GM13976 (cell line): Measurements from ENCODE around the gene HSD17B8.
"Not testable (repeated sequence)": the region's sequence is repeated elsewhere in the genome, so short reads cannot be mapped to it uniquely, and the experiment has no call there.

Experiments used
- DNase-seq: peaks from one replicate; pipeline ENCODE4 v3.0.0; 2012; ENCODE audit warnings: low spot score
- CTCF ChIP-seq: IDR thresholded peaks from 2 replicates; pipeline ENCODE4 v1.5.1; 2012; ENCODE audit warnings: borderline replicate concordance, mild to moderate bottlenecking; ENCODE audit not compliant: insufficient read depth; ENCODE audit errors: extremely low read depth, missing control alignments, control extremely low read depth
- in situ Hi-C: fragments of 300-500 bp; cut with MboI; formaldehyde crosslinking; loops from one replicate; pipeline ENCODE4 v1.12.0; 2022; ENCODE audit warnings: low sequenced_read_pairs, mixed read lengths, inconsistent platforms; ENCODE audit not compliant: unreplicated experiment

Gene HSD17B8

DNA sequence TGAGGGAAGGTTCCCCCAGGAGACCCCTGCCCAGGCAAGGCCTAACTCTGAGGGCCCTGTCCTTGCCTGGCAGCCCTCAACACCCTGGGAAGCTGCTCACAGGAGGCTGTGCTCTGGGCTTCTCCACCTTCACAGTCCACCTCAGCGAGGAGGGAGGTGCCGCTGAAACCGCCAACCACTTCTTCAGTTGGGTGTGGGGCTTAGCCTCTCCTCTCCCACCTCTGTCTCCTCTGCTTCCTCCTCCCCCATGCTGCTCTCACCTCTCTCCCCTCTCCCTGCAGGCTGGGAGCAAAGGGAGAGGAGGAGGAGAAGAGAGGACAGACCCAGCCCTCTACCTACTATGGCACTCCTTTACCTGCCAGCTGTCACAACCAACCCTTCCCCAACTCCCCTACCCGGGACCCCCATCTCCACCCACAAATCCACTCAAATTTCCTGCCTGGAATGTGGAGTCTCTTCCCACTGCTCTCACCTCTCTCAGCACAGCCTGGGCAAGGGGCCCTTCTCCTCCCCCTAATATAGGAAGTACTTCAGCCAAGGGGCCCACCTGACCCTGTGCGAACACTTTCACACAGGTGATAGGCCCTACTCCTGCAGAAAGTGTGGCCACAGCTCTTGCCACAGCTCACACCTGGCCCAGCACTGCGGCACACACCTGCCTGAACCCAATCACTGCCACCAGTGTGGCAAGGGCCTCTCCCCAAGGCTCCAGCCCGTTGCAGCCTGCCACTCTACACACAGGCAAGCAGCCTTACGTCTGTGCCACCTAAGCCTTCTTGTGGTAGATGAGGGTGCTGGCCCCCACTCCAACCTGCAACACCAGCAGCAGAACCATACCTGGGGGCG is 11.0 kb downstream of the HSD17B8 start:
- TF ChIP-seq CTCF: no peak
- in situ Hi-C loops: no loop called here

GRCh38 chr6:33216117-33216649 is 11.7 kb downstream of the HSD17B8 start:
- TF ChIP-seq CTCF: no peak
- in situ Hi-C loops: no loop called here
- DNase-seq: peak; percentile 10

More for the DNA sequence above, 11.0 kb downstream of the HSD17B8 start:
- peak; percentile 22 for DNase-seq

DNA sequence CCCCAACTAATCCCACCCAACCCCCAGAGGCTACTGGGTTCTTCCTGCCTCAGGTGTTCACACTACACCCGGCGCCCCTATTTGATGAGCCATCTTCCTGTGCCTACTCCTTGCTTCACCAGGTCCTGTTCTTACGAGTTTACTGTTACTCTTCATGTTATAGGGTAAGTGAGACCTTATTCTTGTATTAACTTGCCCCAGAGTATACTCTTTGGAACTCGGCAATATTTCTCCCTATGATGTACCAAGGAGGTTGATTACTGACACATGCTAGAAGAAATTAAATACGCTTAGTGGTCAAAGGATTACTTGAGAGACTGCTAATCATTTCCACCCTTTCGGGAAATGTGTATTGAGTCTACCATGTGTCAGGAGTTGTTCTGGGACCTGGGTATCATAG is 12.8 kb downstream of the HSD17B8 start:
- in situ Hi-C loops: no loop called here
- no peak for TF ChIP-seq CTCF
- DNase-seq: peak; percentile 1

DNA sequence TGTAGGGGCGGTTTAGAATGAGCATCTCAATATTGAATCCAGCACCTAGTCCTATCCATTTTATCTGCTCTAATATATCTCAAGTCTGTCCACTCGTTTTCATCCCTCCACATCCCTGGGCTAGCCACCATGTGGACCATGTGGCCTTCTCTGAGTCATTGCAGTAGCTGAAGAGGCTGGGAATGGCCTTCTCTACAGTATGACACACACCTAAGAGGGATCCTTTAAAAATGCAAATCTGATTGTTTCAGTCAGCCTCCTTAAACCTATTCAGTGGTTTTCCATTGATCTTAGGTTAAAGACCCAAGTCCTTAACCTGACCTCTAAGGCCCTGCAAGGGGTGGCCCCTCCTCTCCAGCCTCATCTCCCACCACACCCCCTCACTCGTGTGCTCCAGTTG is 13.2 kb downstream of the HSD17B8 start:
- peak; percentile 3 for DNase-seq
- in situ Hi-C loops: no loop called here

DNA sequence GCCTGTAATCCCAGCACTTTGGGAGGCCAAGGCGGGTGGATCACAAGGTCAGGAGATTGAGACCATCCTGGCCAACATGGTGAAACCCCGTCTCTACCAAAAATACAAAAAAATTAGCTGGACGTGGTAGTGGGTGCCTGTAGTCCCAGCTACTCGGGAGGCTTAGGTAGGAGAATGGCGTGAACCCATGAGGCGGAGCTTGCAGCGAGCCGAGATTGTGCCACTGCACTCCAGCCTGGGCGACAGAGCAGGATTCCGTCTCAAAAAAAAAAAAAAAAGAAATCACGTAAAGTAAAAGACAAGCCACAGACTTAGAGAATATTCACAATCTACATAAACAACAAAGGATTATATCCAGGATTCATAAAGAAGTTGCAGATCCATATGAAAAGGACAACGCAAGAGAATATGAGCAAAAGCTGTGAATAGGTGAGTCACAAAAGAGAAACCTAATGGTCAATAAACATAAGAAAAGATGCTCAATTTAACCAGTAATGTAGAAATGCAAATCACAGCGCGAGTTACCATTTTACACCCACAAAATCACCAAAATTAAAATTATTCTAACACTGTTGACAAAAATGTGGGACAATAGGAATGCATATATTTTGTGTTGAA is 22.2 kb downstream of the HSD17B8 start:
- not testable (repeated sequence) for DNase-seq
- in situ Hi-C loops: loop anchor here (25.0 kb wide), 1 partner anchor 214 kb away; the partner anchor contains the start of gene HLA-DOA

More for the DNA sequence above, 13.2 kb downstream of the HSD17B8 start:
- no peak for TF ChIP-seq CTCF

- in situ Hi-C loops: loop anchor here (25.0 kb wide), 1 partner anchor 223 kb away; the partner anchor contains the start of gene HLA-DOA
- DNase-seq: no peak
- TF ChIP-seq CTCF: no peak
These were observed 30.8 kb downstream of the HSD17B8 start for GRCh38 chr6:33235221-33235634.
